ENCODE data around the gene WAPL. TPM values are rescaled to one million over a fixed set of nuclear protein-coding genes. Genes with fewer than 3 reads are reported as not detected.

Gene WAPL
- total and polyA plus RNA-seq, 5 donors: 10.9 to 26.7 (median 22.0) TPM

- H3K9me3 ChIP-seq (ENCODE audit: control insufficient read depth, low read length): no peaks in the 10 kb centered on the region
- H3K27me3 ChIP-seq (ENCODE audit: control insufficient read depth, insufficient read depth): peaks cover 3% of the 10 kb centered on the region
- intact Hi-C loops (cut with DNase I): no loop called here
- DNase-seq (no peak), ATAC-seq (no peak)
- H3K27ac ChIP-seq (ENCODE audit: low read length): no peak overlapping the region
- H3K4me1 ChIP-seq (ENCODE audit: control insufficient read depth, insufficient read depth, low read length): peaks cover 1% of the 10 kb centered on the region
- no peak overlapping the region for H3K4me3 ChIP-seq (ENCODE audit: low read length)
- WGBS: 94% methylated on average over 3 of the region's 3 CpGs
These were observed 135.8 kb downstream of the WAPL start for GRCh38 chr10:86385806-86386205.

Other genes with a start within 250 kb of the WAPL start
- 1 to 10 TPM in 1 of 4 donors, under 1 TPM in 3; 0.06 to 1.8 (median 0.34) TPM for gene GRID1, start 155.0 kb downstream of the WAPL start, total RNA-seq
- 0.29 TPM for gene GRID1, start 155.0 kb downstream of the WAPL start, polyA plus RNA-seq
- 1 to 10 TPM in 2 of 4 donors, under 1 TPM in 2; 0.32 to 1.2 (median 0.95) TPM for gene OPN4, start 132.8 kb upstream of the WAPL start, total RNA-seq
- gene OPN4, start 132.8 kb upstream of the WAPL start, polyA plus RNA-seq: 0.93 TPM
- gene LDB3, start 146.7 kb upstream of the WAPL start, total RNA-seq: 1,000 to 10,000 TPM in 1 of 4 donors, 100 to 1,000 TPM in 3; 738 to 1,111 (median 934) TPM
- gene LDB3, start 146.7 kb upstream of the WAPL start, polyA plus RNA-seq: 1,223 TPM
- 10 to 100 TPM; 60.4 to 92.0 (median 65.6) TPM for gene BMPR1A, start 234.8 kb upstream of the WAPL start, total RNA-seq
- 10.8 TPM for gene BMPR1A, start 234.8 kb upstream of the WAPL start, polyA plus RNA-seq